HEK293T (cell line): ENCODE data around the gene CGN.

Experiments
- CTCF ChIA-PET: fragments of 350-600 bp; formaldehyde crosslinking; extraction: SDS; loops from one replicate; lab custom pipeline; 2021; ENCODE audit warnings: antibody characterized with exemption, inconsistent platforms; lab: Yijun Ruan, JAX
- POLR2A ChIA-PET: fragments of 350-600 bp; formaldehyde crosslinking; extraction: SDS; loops from one replicate; lab custom pipeline; 2020; ENCODE audit warnings: antibody characterized with exemption, inconsistent platforms; lab: Yijun Ruan, JAX
- DNase-seq: peaks from one replicate; pipeline ENCODE4 v3.0.0; 2012; ENCODE audit warnings: mixed read lengths; ENCODE audit errors: extremely low spot score
- ARNT ChIP-seq: fragments of 450-650 bp; IDR thresholded peaks from 2 replicates; pipeline ENCODE4 v1.6.1; 2017; ENCODE audit warnings: mild to moderate bottlenecking
- BHLHE40 ChIP-seq: fragments of 450-650 bp; IDR thresholded peaks from 2 replicates; pipeline ENCODE4 v1.6.1; 2016; ENCODE audit warnings: mild to moderate bottlenecking, moderate library complexity, borderline replicate concordance
- CTBP1 ChIP-seq: fragments of 450-650 bp; IDR thresholded peaks from 2 replicates; pipeline ENCODE4 v1.6.1; 2016; ENCODE audit warnings: borderline replicate concordance
- ELF4 ChIP-seq: fragments of 450-650 bp; IDR thresholded peaks from 2 replicates; pipeline ENCODE4 v1.6.1; 2017; ENCODE audit warnings: antibody characterized with exemption
- FOXA1 ChIP-seq: fragments of 450-650 bp; IDR thresholded peaks from 2 replicates; pipeline ENCODE4 v1.6.1; 2016; ENCODE audit warnings: mild to moderate bottlenecking
- FOXK2 ChIP-seq: fragments of 450-650 bp; IDR thresholded peaks from 2 replicates; pipeline ENCODE4 v1.6.1; 2016; ENCODE audit warnings: mild to moderate bottlenecking
- FOXM1 ChIP-seq: fragments of 450-650 bp; IDR thresholded peaks from 2 replicates; pipeline ENCODE4 v1.6.1; 2017; ENCODE audit warnings: mild to moderate bottlenecking, borderline replicate concordance
- HDGF ChIP-seq: fragments of 450-650 bp; IDR thresholded peaks from 2 replicates; pipeline ENCODE4 v1.6.1; 2017; ENCODE audit warnings: antibody characterized with exemption, borderline replicate concordance
- L3MBTL2 ChIP-seq: fragments of 450-650 bp; conservative IDR thresholded peaks from 2 replicates; pipeline ENCODE4 v1.6.1; 2016; ENCODE audit warnings: mild to moderate bottlenecking
- LEF1 ChIP-seq: fragments of 450-650 bp; IDR thresholded peaks from 2 replicates; pipeline ENCODE4 v1.6.1; 2017; ENCODE audit warnings: mild to moderate bottlenecking, borderline replicate concordance
- NFRKB ChIP-seq: fragments of 450-650 bp; IDR thresholded peaks from 2 replicates; pipeline ENCODE4 v1.6.1; 2016; ENCODE audit warnings: mild to moderate bottlenecking, moderate library complexity
- SP1 ChIP-seq: fragments of 450-650 bp; IDR thresholded peaks from 2 replicates; pipeline ENCODE4 v1.6.1; 2017
- SUZ12 ChIP-seq: fragments of 450-650 bp; IDR thresholded peaks from 2 replicates; pipeline ENCODE4 v1.6.1; 2016; ENCODE audit warnings: mild to moderate bottlenecking
- TARDBP ChIP-seq: fragments of 450-650 bp; IDR thresholded peaks from 2 replicates; pipeline ENCODE4 v1.6.1; 2016
- ZNF384 ChIP-seq: fragments of 450-650 bp; IDR thresholded peaks from 2 replicates; pipeline ENCODE4 v1.6.1; 2016
- TF ChIP-seq, protein P1 (sequence below): fragments of 450-650 bp; IDR thresholded peaks from 2 replicates; pipeline ENCODE4 v1.6.1; 2016

Gene CGN

DNA sequence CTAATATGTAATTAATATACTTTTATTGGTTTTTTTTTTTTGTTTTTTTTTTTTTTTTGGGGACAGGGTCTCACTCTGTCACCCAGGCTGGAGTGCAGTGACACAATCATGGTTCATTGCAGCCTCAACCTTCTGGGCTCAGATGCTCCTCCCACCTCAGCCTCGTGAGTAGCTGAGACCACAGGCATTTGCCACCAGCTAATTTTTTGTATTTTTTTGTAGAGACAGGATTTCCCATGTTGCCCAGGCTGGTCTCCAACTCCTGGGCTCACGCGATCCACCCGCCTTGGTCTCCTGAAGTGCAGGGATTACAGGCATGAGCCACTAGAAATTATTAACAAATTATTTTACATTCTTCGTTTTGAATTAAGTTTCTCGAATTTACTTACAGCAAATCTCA is 35.1 kb upstream of the CGN start:
- CTCF ChIA-PET, result no interaction called here
- no peak for TF ChIP-seq NFRKB

DNA sequence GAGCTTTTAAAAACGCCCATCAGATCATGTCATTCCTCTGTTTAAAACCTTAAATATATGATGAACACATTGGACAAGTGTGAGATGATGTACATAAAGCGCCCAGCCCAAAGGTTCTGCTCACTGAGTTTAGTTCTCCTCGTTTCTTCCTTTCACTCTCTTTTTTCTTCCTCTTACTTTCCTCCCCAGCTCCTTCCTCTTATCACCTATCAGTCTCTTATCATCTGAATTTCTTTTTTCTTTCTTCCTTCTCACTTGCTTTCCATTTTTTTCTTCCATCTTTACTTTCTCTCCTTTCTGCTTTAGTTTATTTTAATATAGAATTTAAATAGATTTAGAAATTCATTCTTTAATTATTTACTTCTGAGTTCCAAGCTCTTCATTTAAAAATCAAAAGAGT is 34.1 kb upstream of the CGN start:
- TF ChIP-seq TARDBP (no peak), SP1 (no peak), CTBP1 (no peak), NFRKB (no peak), BHLHE40 (no peak), FOXK2 (no peak), ELF4 (no peak), FOXA1 (no peak), ZNF384 (no peak), LEF1 (no peak), L3MBTL2 (no peak), FOXM1 (no peak)
- TF ChIP-seq, protein P1, sequence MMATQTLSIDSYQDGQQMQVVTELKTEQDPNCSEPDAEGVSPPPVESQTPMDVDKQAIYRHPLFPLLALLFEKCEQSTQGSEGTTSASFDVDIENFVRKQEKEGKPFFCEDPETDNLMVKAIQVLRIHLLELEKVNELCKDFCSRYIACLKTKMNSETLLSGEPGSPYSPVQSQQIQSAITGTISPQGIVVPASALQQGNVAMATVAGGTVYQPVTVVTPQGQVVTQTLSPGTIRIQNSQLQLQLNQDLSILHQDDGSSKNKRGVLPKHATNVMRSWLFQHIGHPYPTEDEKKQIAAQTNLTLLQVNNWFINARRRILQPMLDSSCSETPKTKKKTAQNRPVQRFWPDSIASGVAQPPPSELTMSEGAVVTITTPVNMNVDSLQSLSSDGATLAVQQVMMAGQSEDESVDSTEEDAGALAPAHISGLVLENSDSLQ, result no peak
- POLR2A ChIA-PET, result interaction anchor here (0.9 to 1.1 kb wide), 3 partner anchors 9 to 34 kb away, joined by 3 read pairs; partner anchors contain the start of genes CGN and POGZ
- DNase-seq, result no peak
- CTCF ChIA-PET, result interaction anchor here (0.7 kb wide), 1 partner anchor 73 kb away, joined by 3 read pairs; no protein-coding TSS in a partner anchor

More for the DNA sequence above, 35.1 kb upstream of the CGN start:
- POLR2A ChIA-PET, result interaction anchor here (0.9 to 4.6 kb wide), 4 partner anchors 13 to 35 kb away, joined by 3 to 22 read pairs (median 10); partner anchors contain the start of genes CGN and POGZ
- DNase-seq, result no peak

DNA sequence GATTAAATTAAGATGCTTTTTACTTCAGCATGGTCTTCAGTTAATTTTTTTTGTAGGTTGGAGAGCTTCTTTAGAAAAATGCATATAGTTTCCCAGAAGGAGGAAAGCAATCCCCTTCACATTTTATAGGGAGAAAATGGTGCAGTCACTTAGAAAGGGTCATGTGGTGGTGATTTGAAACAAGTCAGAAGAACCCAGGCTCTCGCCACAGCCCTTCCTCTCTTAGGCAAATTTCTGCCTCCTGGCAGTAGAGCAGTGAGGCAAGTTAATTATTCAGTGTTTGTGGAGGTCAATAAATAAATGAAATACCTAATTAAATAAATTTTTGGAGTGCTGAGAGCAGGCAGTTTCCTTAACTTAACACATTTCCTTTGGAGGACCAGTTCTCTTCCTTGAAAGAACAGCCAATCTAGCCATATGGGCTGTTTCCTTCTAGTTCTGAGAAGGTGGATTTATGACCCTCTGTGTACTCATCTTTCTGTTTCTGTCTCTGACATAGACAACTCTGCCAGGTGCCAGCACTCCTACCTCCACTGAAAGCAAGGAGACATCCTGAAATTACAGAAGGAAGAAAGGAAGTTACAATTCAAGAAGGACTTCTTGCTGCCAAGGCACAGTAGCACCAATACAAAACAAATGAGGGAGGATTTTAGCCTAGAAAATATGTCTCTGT is 32.9 kb upstream of the CGN start:
- no peak for DNase-seq
- ChIA-PET CTCF (interaction anchor here (1.2 kb wide), 1 partner anchor 13 kb away, joined by 3 read pairs; no protein-coding TSS in a partner anchor), POLR2A (interaction anchor here (0.5 to 1.0 kb wide), 3 partner anchors 19 to 33 kb away, joined by 3 read pairs; partner anchors contain the start of genes CGN and POGZ)
- TF ChIP-seq ELF4 (no peak), NFRKB (no peak), FOXA1 (no peak), ARNT (no peak), FOXK2 (no peak), L3MBTL2 (no peak), CTBP1 (no peak), HDGF (no peak), LEF1 (no peak), SP1 (no peak), TARDBP (no peak), SUZ12 (no peak), BHLHE40 (no peak), FOXM1 (no peak), ZNF384 (no peak)
- TF ChIP-seq, protein P1, result no peak

DNA sequence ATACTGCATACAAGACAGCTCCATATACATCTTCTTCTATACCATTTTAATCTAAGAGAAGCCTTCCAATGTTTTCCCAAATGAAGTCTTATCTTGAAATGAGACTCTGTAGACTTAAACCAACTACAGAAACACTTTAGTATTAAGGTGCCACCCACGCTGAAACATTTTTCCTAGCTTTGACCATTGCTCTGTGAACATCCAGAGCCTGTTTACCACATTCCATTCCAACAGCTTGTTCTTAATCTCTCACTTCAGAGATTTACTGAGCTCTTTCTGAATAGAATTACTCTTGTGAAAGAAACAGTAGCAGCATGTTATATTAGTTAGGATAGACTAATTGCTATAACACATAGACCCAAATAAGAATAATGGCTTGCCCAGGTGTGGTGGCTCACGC is 32.3 kb upstream of the CGN start:
- CTCF ChIA-PET, result interaction anchor here (0.8 to 1.2 kb wide), 2 partner anchors 10 to 14 kb away, joined by 3 read pairs; no protein-coding TSS in a partner anchor
- POLR2A ChIA-PET, result interaction anchor here (0.5 to 1.0 kb wide), 2 partner anchors 32 to 34 kb away, joined by 3 read pairs; partner anchors contain the start of gene CGN
- DNase-seq, result no peak
- TF ChIP-seq NFRKB (no peak), FOXK2 (no peak), ARNT (no peak), BHLHE40 (no peak), FOXM1 (no peak), HDGF (no peak), ELF4 (no peak), ZNF384 (no peak), FOXA1 (no peak)
- TF ChIP-seq, protein P1, result no peak

DNA sequence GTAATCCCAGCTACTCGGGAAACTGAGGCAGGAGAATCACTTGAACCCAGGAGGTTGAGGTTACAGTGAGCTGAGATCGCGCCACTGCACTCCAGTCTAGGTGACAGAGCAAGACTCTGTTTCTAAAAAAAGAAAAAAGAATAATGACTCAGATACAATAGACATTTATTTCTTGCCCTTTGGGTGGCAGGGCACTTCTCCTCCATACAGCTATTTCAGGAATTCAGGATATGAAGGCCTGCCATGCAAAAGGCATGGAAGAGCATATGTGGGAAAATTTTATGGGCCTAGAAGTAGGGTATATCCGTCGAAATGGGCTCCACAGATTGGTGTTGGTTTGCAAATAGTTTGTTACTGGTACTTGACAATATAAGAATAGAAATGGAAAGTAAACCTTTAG is 31.7 kb upstream of the CGN start:
- ChIA-PET POLR2A (interaction anchor here (1.0 kb wide), 1 partner anchor 32 kb away, joined by 3 read pairs; the partner anchor contains the start of gene CGN), CTCF (interaction anchor here (0.8 kb wide), 1 partner anchor 10 kb away, joined by 3 read pairs; no protein-coding TSS in a partner anchor)
- no peak for DNase-seq
- no peak for TF ChIP-seq FOXA1
- TF ChIP-seq HDGF, result no peak

DNA sequence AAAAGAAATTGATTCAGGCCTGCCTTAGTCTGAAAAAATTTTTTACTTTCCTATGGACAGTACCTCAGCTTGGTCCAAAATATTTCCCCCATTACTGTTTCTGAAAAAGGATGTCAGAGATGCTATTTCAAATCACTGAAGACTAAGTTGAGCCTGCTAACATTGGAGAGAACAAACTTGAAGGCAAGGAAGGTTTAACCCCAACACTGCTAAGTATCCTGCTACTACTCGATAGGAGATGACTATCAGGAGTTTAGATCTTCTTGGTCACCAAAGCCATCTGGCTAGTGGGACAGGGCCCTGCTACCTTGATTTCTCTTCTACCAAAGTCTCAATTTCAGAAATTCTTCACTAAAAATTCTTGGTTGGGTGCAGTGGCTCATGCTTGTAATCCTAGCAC is 29.2 kb upstream of the CGN start:
- CTCF ChIA-PET, result no interaction called here
- no peak for DNase-seq
- TF ChIP-seq FOXM1, result no peak
- no peak for TF ChIP-seq SUZ12
- no peak for TF ChIP-seq BHLHE40
- TF ChIP-seq, protein P1, result no peak
- TF ChIP-seq FOXA1, result no peak
- no peak for TF ChIP-seq FOXK2
- no peak for TF ChIP-seq NFRKB
- TF ChIP-seq L3MBTL2, result no peak
- no peak for TF ChIP-seq LEF1
- TF ChIP-seq ELF4, result no peak
- POLR2A ChIA-PET, result no interaction called here
